ENCODE results near the gene BTBD2.

The BTBD2 gene

GRCh38 chr19:1956122-1956494 is 59.4 kb downstream of the BTBD2 start:
- no peak for TF ChIP-seq CTCF (IDR thresholded peaks at IDR 0.05; ENCODE audit: low read depth, low read length, missing control alignments)
- no peak for DNase-seq (ENCODE audit: extremely low read depth, low read depth)
- H3K4me3 ChIP-seq (replicated peaks; ENCODE audit: low read depth, low read length): no peak overlapping the region

GRCh38 chr19:1955171-1956121 is 60.1 kb downstream of the BTBD2 start:
- no peak for TF ChIP-seq CTCF (IDR thresholded peaks at IDR 0.05; ENCODE audit: low read depth, low read length, missing control alignments)
- no peak for DNase-seq (ENCODE audit: extremely low read depth, low read depth)
- no peak overlapping the region for H3K4me3 ChIP-seq (replicated peaks; ENCODE audit: low read depth, low read length)

- TF ChIP-seq CTCF (IDR thresholded peaks at IDR 0.05; ENCODE audit: low read depth, low read length, missing control alignments): no peak
- no peak for DNase-seq (ENCODE audit: extremely low read depth, low read depth)
- no peak overlapping the region for H3K4me3 ChIP-seq (replicated peaks; ENCODE audit: low read depth, low read length)
These were observed 61.0 kb downstream of the BTBD2 start for GRCh38 chr19:1954532-1954933.

- no peak overlapping the region for H3K4me3 ChIP-seq (replicated peaks; ENCODE audit: low read depth, low read length)
- no peak for DNase-seq (ENCODE audit: extremely low read depth, low read depth)
- TF ChIP-seq CTCF (IDR thresholded peaks at IDR 0.05; ENCODE audit: low read depth, low read length, missing control alignments): no peak
These were observed 61.9 kb downstream of the BTBD2 start for GRCh38 chr19:1953441-1954094.

- no peak overlapping the region for H3K4me3 ChIP-seq (replicated peaks; ENCODE audit: low read depth, low read length)
- no peak for TF ChIP-seq CTCF (IDR thresholded peaks at IDR 0.05; ENCODE audit: low read depth, low read length, missing control alignments)
- no peak for DNase-seq (ENCODE audit: extremely low read depth, low read depth)
These were observed 62.5 kb downstream of the BTBD2 start for GRCh38 chr19:1953037-1953436.

- TF ChIP-seq CTCF (IDR thresholded peaks at IDR 0.05; ENCODE audit: low read depth, low read length, missing control alignments): no peak
- H3K4me3 ChIP-seq (replicated peaks; ENCODE audit: low read depth, low read length): no peak overlapping the region
- DNase-seq (ENCODE audit: extremely low read depth, low read depth): no peak
These were observed 62.9 kb downstream of the BTBD2 start for GRCh38 chr19:1952635-1953034.

Data from HFF-Myc (cell line).